Measurements from ENCODE around the gene IGSF11. TPM values are rescaled to one million over a fixed set of nuclear protein-coding genes. Genes with fewer than 3 reads are reported as not detected.
"Not testable (repeated sequence)": the region's sequence is repeated elsewhere in the genome, so short reads cannot be mapped to it uniquely, and the experiment has no call there.

IGSF11 gene
- total and polyA plus RNA-seq, 2 donors (not counting 1 experiment from before 2014, with no cell fraction given) = not detected

- no peaks in the 10 kb centered on the region for H3K4me1 Mint-ChIP-seq
Measured at GRCh38 chr3:119073258-119074001, 38.8 kb upstream of the IGSF11 start.

GRCh38 chr3:119072451-119072850 is 37.8 kb upstream of the IGSF11 start:
- 96% methylated on average over 15 of the region's 15 CpGs for WGBS (ENCODE audit: insufficient coverage)
- H3K27ac ChIP-seq (ENCODE audit: low read length in 2 of 2); H3K9me3 Mint-ChIP-seq (ENCODE audit: insufficient read depth); H3K4me2 ChIP-seq (replicated peaks; ENCODE audit: low read depth, low read length, poor library complexity, severe bottlenecking); H3K27me3 Mint-ChIP-seq; intact Hi-C loops (cut with micrococcal nuclease); H3K79me2 ChIP-seq (ENCODE audit: control insufficient read depth, insufficient read depth, low read length); H3K9ac ChIP-seq (ENCODE audit: low read length); H3K4me3 Mint-ChIP-seq; H2AFZ ChIP-seq (ENCODE audit: insufficient read depth, low read depth, low read length, poor library complexity, severe bottlenecking); H3K27me3 ChIP-seq (replicated peaks in 1 of 4; ENCODE audit: control extremely low read depth in 1 of 4, control insufficient read depth in 3 of 4, insufficient read depth in 4 of 4, low read length in 3 of 4); H3K4me1 Mint-ChIP-seq; CTCF ChIA-PET; H4K20me1 ChIP-seq (ENCODE audit: control insufficient read depth, insufficient read depth, low read length, poor library complexity, severe bottlenecking); H3K27ac Mint-ChIP-seq; ATAC-seq (ENCODE audit: low read depth); H3K36me3 ChIP-seq (replicated peaks in 1 of 2; ENCODE audit: control extremely low read depth in 1 of 2, control insufficient read depth in 1 of 2, extremely low read depth in 1 of 2, insufficient read depth in 2 of 2, low read length in 1 of 2); DNase-seq; POLR2A ChIA-PET; H3K4me3 ChIP-seq (ENCODE audit: control extremely low read depth in 1 of 5, extremely low read depth in 1 of 5, insufficient read depth in 1 of 5, low read depth in 2 of 5, low read length in 4 of 5); H3K4me1 ChIP-seq (ENCODE audit: control insufficient read depth in 2 of 2, insufficient read depth in 2 of 2, low read length in 2 of 2): not testable (repeated sequence)
- peaks cover 0 to 12% (median 0%) of the 10 kb centered on the region in 3 donors for H3K9me3 ChIP-seq (ENCODE audit: control extremely low read depth in 1 of 3, control insufficient read depth in 2 of 3, insufficient read depth in 1 of 3, low read length in 2 of 3)

More at GRCh38 chr3:119073258-119074001, 38.8 kb upstream of the IGSF11 start:
- Histone ChIP-seq H3K4me2 (replicated peaks; ENCODE audit: low read depth, low read length, poor library complexity, severe bottlenecking) (no peak overlapping the region), H3K27me3 (replicated peaks in 1 of 4; ENCODE audit: control extremely low read depth in 1 of 4, control insufficient read depth in 3 of 4, insufficient read depth in 4 of 4, low read length in 3 of 4) (no peaks in the 10 kb centered on the region), H3K9ac (ENCODE audit: low read length) (no peak overlapping the region), H2AFZ (ENCODE audit: insufficient read depth, low read depth, low read length, poor library complexity, severe bottlenecking) (no peak overlapping the region), H3K4me1 (ENCODE audit: control insufficient read depth in 2 of 2, insufficient read depth in 2 of 2, low read length in 2 of 2) (no peaks in the 10 kb centered on the region), H3K9me3 (ENCODE audit: control extremely low read depth in 1 of 3, control insufficient read depth in 2 of 3, insufficient read depth in 1 of 3, low read length in 2 of 3) (peaks cover 0 to 12% (median 0%) of the 10 kb centered on the region in 3 donors), H3K27ac (ENCODE audit: low read length in 2 of 2) (no peak overlapping the region), H3K36me3 (replicated peaks in 1 of 2; ENCODE audit: control extremely low read depth in 1 of 2, control insufficient read depth in 1 of 2, extremely low read depth in 1 of 2, insufficient read depth in 2 of 2, low read length in 1 of 2) (no peaks in the 10 kb centered on the region), H3K79me2 (ENCODE audit: control insufficient read depth, insufficient read depth, low read length) (no peaks in the 10 kb centered on the region), H3K4me3 (ENCODE audit: control extremely low read depth in 1 of 5, extremely low read depth in 1 of 5, insufficient read depth in 1 of 5, low read depth in 2 of 5, low read length in 4 of 5) (no peak overlapping the region), H4K20me1 (ENCODE audit: control insufficient read depth, insufficient read depth, low read length, poor library complexity, severe bottlenecking) (no peaks in the 10 kb centered on the region)
- Mint-ChIP-seq H3K4me3 (no peak overlapping the region), H3K27ac (no peak overlapping the region), H3K27me3 (peaks cover 3% of the 10 kb centered on the region), H3K9me3 (ENCODE audit: insufficient read depth) (peaks cover 3% of the 10 kb centered on the region)
- ChIA-PET POLR2A (no interaction called here), CTCF (no interaction called here)
- DNase-seq = no peak
- ATAC-seq (ENCODE audit: low read depth) = no peak
- no peak for TF ChIP-seq EZH2 (IDR thresholded peaks at IDR 0.05; ENCODE audit: borderline replicate concordance, insufficient read depth, low read depth, low read length, poor library complexity, severe bottlenecking)
- no peak for TF ChIP-seq CTCF (IDR thresholded peaks at IDR 0.05)
- intact Hi-C loops (cut with micrococcal nuclease) = no loop called here
- 97% methylated on average over 27 of the region's 36 CpGs for WGBS (ENCODE audit: insufficient coverage)
